ENCODE measurements around the gene AKAP13. TPM values are rescaled to one million over a fixed set of nuclear protein-coding genes. Genes with fewer than 3 reads are reported as not detected.

Gene AKAP13
- total RNA-seq, 4 donors from 2014 or later: 128 to 460 (median 243) TPM

GRCh38 chr15:85408270-85408746, 27.9 kb downstream of the AKAP13 start:
- DNase-seq: no peak
- TF ChIP-seq CTCF (IDR thresholded peaks at IDR 0.05) (no peak), POLR2A (IDR thresholded peaks at IDR 0.05) (no peak)
- Histone ChIP-seq H3K36me3 (no peaks in the 10 kb centered on the region), H3K9me3 (no peaks in the 10 kb centered on the region), H3K27ac (no peak overlapping the region), H3K4me1 (peaks cover 0 to 4% of the 10 kb centered on the region in 2 donors), H3K27me3 (no peaks in the 10 kb centered on the region), H3K4me3 (no peak overlapping the region)
- intact Hi-C loops (cut with DNase I; ENCODE audit: low total_unique reads): no loop called here

- Histone ChIP-seq H3K9me3 (no peaks in the 10 kb centered on the region), H3K36me3 (no peaks in the 10 kb centered on the region), H3K27ac (peak overlapping the region in 1 of 2 donors; percentile 57), H3K27me3 (no peaks in the 10 kb centered on the region), H3K4me1 (peaks cover 0 to 10% of the 10 kb centered on the region in 2 donors), H3K4me3 (no peak overlapping the region)
- TF ChIP-seq POLR2A (IDR thresholded peaks at IDR 0.05) (no peak), CTCF (IDR thresholded peaks at IDR 0.05) (no peak)
- intact Hi-C loops (cut with DNase I; ENCODE audit: low total_unique reads): no loop called here
- DNase-seq: no peak
Observed at GRCh38 chr15:85412066-85412465, 31.7 kb downstream of the AKAP13 start.

GRCh38 chr15:85412956-85413854, 32.8 kb downstream of the AKAP13 start:
- Histone ChIP-seq H3K4me1 (peaks cover 0 to 10% of the 10 kb centered on the region in 2 donors), H3K9me3 (no peaks in the 10 kb centered on the region), H3K27ac (peak overlapping the region; percentile 40 to 57), H3K4me3 (no peak overlapping the region), H3K27me3 (no peaks in the 10 kb centered on the region), H3K36me3 (no peaks in the 10 kb centered on the region)
- DNase-seq: peak; percentile 41 to 63
- intact Hi-C loops (cut with DNase I; ENCODE audit: low total_unique reads): no loop called here
- no peak for TF ChIP-seq POLR2A (IDR thresholded peaks at IDR 0.05)
- no peak for TF ChIP-seq CTCF (IDR thresholded peaks at IDR 0.05)

GRCh38 chr15:85414037-85414436, 33.6 kb downstream of the AKAP13 start:
- no peaks in the 10 kb centered on the region for H3K9me3 ChIP-seq
- H3K27ac ChIP-seq: peak overlapping the region; percentile 40 to 57
- H3K4me1 ChIP-seq: peaks cover 0 to 10% of the 10 kb centered on the region in 2 donors
- no peak overlapping the region for H3K4me3 ChIP-seq
- intact Hi-C loops (cut with DNase I; ENCODE audit: low total_unique reads): no loop called here
- no peak for TF ChIP-seq CTCF (IDR thresholded peaks at IDR 0.05)
- no peak for TF ChIP-seq POLR2A (IDR thresholded peaks at IDR 0.05)
- DNase-seq: no peak
- H3K27me3 ChIP-seq: no peaks in the 10 kb centered on the region
- H3K36me3 ChIP-seq: no peaks in the 10 kb centered on the region

GRCh38 chr15:85414495-85414894, 34.1 kb downstream of the AKAP13 start:
- Histone ChIP-seq H3K4me3 (no peak overlapping the region), H3K36me3 (no peaks in the 10 kb centered on the region), H3K27me3 (no peaks in the 10 kb centered on the region), H3K27ac (peak overlapping the region; percentile 40 to 57), H3K9me3 (no peaks in the 10 kb centered on the region), H3K4me1 (peaks cover 0 to 10% of the 10 kb centered on the region in 2 donors)
- no peak for DNase-seq
- intact Hi-C loops (cut with DNase I; ENCODE audit: low total_unique reads): no loop called here
- TF ChIP-seq CTCF (IDR thresholded peaks at IDR 0.05) (peak; percentile 12 to 23 (median 22)), POLR2A (IDR thresholded peaks at IDR 0.05) (no peak)

Measured in uterus (tissue), 4 donors.